HUDEP-2 (cell line): Measurements from ENCODE around the gene F11R.
"Not testable (repeated sequence)": the region's sequence is repeated elsewhere in the genome, so short reads cannot be mapped to it uniquely, and the experiment has no call there.

Experiments used
- DNase-seq, 76 experiments: peaks; one replicate each; lab custom pipeline; 2025; ENCODE audit not compliant: unreplicated experiment in 76 of 76; lab: John Stamatoyannopoulos, UW

The F11R gene

GRCh38 chr1:161044908-161045735 is 24.2 kb upstream of the F11R start:
- peak in 67 of 76 experiments; percentile 13 to 74 (median 49) for DNase-seq

GRCh38 chr1:161044535-161044907 is 23.6 kb upstream of the F11R start:
- no peak for DNase-seq

- DNase-seq: no peak
Measured at GRCh38 chr1:161039546-161039945, 18.6 kb upstream of the F11R start.

GRCh38 chr1:161039154-161039545 is 18.2 kb upstream of the F11R start:
- DNase-seq: no peak

GRCh38 chr1:161038523-161039153 is 17.7 kb upstream of the F11R start, which contains the start of gene TSTD1:
TSTD1 (minus strand) TSS chr1:161038964; CDS start chr1:161038889, 75 bp downstream.
- DNase-seq: peak in 67 of 76 experiments; percentile 3 to 79 (median 53)

- DNase-seq: no peak
Measured at GRCh38 chr1:161037661-161038522, 16.9 kb upstream of the F11R start.

- DNase-seq: no peak
Measured at GRCh38 chr1:161033751-161034150, 12.8 kb upstream of the F11R start.

GRCh38 chr1:161032409-161032808 is 11.5 kb upstream of the F11R start:
- no peak for DNase-seq

GRCh38 chr1:161031874-161032273 is 10.9 kb upstream of the F11R start:
- DNase-seq: no peak

- not testable (repeated sequence) for DNase-seq
Measured at GRCh38 chr1:161029466-161029865, 8.5 kb upstream of the F11R start.

GRCh38 chr1:161026954-161027353 is 6.0 kb upstream of the F11R start:
- not testable (repeated sequence) for DNase-seq

- not testable (repeated sequence) for DNase-seq
Measured at GRCh38 chr1:161022432-161022831, 1.5 kb upstream of the F11R start.

GRCh38 chr1:161021970-161022353 is 1.0 kb upstream of the F11R start:
- no peak for DNase-seq

- peak in 72 of 76 experiments; percentile 31 to 90 (median 74) for DNase-seq
Measured at GRCh38 chr1:161021165-161021969, 415 bp upstream of the F11R start.

- DNase-seq: peak in 9 of 76 experiments; percentile 10 to 32 (median 15)
Measured at GRCh38 chr1:161019751-161020495, 1.0 kb downstream of the F11R start.

- not testable (repeated sequence) for DNase-seq
Measured at GRCh38 chr1:161019111-161019660, 1.8 kb downstream of the F11R start.

GRCh38 chr1:161018631-161018930 is 2.4 kb downstream of the F11R start:
- DNase-seq: no peak

GRCh38 chr1:161017756-161018630 is 3.0 kb downstream of the F11R start:
- DNase-seq: no peak
